HAP-1 (cell line): ENCODE measurements around the gene ZNF717.
"Not testable (repeated sequence)": the region's sequence is repeated elsewhere in the genome, so short reads cannot be mapped to it uniquely, and the experiment has no call there.

Experiments
- DNase-seq, 2 experiments: peaks; one replicate each; pipeline ENCODE4 v3.0.0-alpha.2; 2016 to 2020; ENCODE audit warnings: low spot score in 2 of 2
- H3K27me3 ChIP-seq: fragments of 250-450 bp; sonication (Bioruptor Pico); 2 replicates; pipeline ENCODE4 v1.5.1; 2020; ENCODE audit warnings: low read depth, mild to moderate bottlenecking, moderate library complexity
- H3K36me3 ChIP-seq: fragments of 250-450 bp; sonication (Bioruptor Pico); replicated peaks from 2 replicates; pipeline ENCODE4 v1.5.1; 2020; ENCODE audit warnings: mild to moderate bottlenecking
- H3K4me1 ChIP-seq: fragments of 250-450 bp; sonication (Bioruptor Pico); 2 replicates; pipeline ENCODE4 v1.5.1; 2020; ENCODE audit warnings: mild to moderate bottlenecking
- H3K4me3 ChIP-seq: fragments of 250-450 bp; sonication (Bioruptor Pico); 2 replicates; pipeline ENCODE4 v1.5.1; 2020; ENCODE audit warnings: mild to moderate bottlenecking, moderate library complexity
- H3K9me3 ChIP-seq: fragments of 250-450 bp; sonication (Bioruptor Pico); 2 replicates; pipeline ENCODE4 v1.5.1; 2020; ENCODE audit warnings: mild to moderate bottlenecking, moderate library complexity
- in situ Hi-C: fragments of 300-500 bp; cut with MboI; formaldehyde crosslinking; loops from 3 replicates; pipeline ENCODE4 v1.14.3; 2020; ENCODE audit warnings: low sequenced_read_pairs, inconsistent platforms, mixed read lengths

ZNF717 gene

DNA sequence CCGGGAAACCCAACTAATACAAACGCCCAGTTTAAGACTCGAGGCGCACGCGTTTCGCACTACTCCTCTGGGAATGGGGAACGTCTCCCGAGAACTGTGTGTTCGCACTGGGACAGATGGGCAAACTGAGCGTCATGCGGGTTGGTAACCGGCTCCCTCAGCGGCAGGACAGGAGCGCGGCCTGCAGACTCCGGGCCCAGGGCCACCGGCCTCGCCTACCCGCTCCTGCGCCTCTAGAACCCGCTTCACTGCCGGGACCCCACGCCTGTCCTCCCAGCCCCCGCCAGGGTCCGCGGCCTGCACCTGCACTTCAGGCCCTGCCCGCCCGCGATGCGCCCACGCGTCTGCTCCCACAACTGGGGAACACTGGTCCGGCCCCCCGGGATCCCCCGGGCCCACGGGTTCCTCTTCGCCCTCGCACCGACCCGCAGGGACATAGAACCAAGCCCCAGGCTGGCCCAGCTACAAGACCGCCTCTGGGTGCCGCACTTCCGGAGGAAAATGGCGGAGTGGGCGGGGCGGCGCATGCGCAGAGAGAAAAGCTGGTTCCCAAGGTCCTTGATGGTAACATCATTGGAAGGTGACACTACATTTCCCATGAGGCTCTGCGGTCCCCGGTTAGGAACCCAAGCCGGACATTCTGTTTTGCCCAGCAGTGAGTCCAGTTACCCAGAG, at the start of gene ZNF717:
TSS of gene ZNF717 (minus strand) at position 469 of the 675 bp plus-strand sequence. CDS start 2,187 bp downstream, outside the sequence.
- H3K9me3 ChIP-seq, H3K4me1 ChIP-seq, H3K27me3 ChIP-seq, in situ Hi-C loops: not testable (repeated sequence)
- peaks cover 15% of the 10 kb centered on the region; the same call in 1 of the 2 replicates for H3K36me3 ChIP-seq
- H3K4me3 ChIP-seq: peak within 1 kb of the TSS; percentile 86
- peak; percentile 53 to 97 for DNase-seq

DNA sequence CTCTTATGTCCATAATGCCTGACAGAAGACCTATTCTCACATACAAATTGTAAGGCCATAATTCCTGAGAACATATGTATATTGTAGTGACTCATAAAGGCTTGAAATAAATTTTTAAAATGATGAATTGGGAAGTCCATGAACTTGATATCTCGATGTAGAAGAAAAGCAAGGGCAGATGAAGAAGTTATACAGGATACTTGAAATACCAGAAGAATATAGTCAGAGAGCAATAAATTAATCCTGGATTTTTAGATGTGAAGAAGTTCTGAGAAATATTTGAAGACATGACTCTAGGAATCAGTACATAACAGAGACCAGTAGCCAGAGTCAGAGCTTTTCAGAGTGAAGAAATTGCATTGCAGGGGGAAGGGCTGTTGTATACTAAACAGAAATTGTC, 45.7 kb upstream of the ZNF717 start:
- DNase-seq, H3K4me3 ChIP-seq, in situ Hi-C loops, H3K27me3 ChIP-seq, H3K36me3 ChIP-seq, H3K4me1 ChIP-seq, H3K9me3 ChIP-seq: not testable (repeated sequence)

DNA sequence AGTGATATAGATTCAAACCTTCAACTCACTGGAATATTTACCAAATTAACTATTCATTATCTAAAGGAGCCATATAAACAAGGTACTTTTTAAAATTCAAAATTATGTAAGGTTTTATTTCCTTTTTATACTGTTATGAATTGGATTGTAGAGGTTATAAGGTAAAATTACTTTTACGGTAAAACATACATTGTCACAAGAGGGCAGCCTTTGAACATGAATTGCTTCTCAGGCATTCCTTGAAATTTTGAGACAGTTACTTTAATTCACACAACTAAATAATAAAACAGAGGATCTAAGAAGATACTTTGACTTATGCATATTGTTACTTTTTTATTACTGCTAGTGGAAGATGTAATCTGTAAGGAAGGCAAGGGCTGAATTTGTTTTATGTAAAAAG, 32.7 kb upstream of the ZNF717 start:
- H3K4me1 ChIP-seq, in situ Hi-C loops, DNase-seq, H3K4me3 ChIP-seq, H3K9me3 ChIP-seq, H3K36me3 ChIP-seq, H3K27me3 ChIP-seq: not testable (repeated sequence)

DNA sequence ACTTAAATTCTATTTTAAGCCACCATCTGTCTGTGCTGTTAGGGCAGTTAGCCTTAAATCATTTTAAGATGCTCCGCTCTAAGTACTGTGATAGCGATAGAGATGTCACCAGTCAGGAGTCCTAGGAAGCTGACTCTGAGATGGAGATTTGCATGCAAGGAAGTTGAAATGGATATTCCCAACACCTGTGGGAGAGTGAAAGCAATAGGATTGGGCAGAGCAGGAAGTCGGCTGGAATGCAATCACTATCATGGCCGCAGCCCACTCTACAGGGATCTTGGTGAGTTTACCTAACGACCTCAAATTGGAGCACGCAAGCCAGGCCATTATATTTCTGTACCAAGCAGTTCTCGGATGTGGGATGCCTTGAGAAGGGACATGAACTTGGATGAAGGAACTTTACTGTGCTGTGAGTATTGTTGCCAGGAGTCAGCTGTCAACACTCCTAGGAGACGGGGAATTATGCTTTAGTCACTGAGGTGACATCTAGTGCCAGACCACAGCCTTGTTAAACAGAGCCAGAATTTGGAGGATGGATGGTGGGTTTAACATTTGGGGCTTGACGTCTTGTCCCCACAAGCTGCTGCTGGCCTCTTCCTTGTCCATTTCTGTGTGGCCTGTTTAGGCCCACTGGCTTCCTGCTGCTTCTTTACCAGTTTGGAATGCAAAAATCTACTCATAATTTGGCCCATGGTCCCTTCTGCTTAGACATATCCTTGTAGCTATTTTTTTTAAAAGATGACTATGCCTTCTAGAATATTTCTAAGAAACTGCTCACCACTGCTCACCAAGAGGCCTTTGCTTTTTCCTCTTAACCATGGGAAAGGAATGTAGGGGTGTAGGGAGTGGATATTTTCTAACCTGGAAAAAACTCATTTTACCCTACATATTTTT, 31.2 kb upstream of the ZNF717 start:
- H3K4me3 ChIP-seq, DNase-seq, H3K9me3 ChIP-seq, H3K36me3 ChIP-seq, H3K4me1 ChIP-seq, H3K27me3 ChIP-seq, in situ Hi-C loops: not testable (repeated sequence)

DNA sequence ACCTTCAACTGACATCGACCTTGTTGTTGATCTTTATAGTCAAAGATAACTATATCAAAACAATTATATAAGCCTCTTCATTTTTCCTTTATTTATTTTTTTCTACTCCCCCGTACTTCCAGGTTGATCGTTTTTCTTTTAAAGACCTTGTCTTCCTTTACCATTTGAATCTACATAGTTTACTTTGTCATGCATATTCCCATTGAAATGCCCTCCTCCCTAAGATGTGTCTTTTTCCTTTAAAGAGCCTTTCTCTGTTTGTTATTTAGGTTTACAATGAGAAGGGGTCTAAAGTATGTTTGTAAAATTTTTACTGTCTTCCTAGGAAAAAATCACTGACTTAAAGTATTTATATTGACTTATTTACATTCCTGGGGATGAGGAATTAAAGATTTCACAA, 29.4 kb upstream of the ZNF717 start:
- peak in 1 of 2 experiments; percentile 28 for DNase-seq
- no peaks in the 10 kb centered on the region for H3K27me3 ChIP-seq
- H3K4me1 ChIP-seq: no peaks in the 10 kb centered on the region
- H3K9me3 ChIP-seq: no peaks in the 10 kb centered on the region
- H3K4me3 ChIP-seq: no peak overlapping the region
- in situ Hi-C loops: no loop called here
- H3K36me3 ChIP-seq: no peaks in the 10 kb centered on the region

DNA sequence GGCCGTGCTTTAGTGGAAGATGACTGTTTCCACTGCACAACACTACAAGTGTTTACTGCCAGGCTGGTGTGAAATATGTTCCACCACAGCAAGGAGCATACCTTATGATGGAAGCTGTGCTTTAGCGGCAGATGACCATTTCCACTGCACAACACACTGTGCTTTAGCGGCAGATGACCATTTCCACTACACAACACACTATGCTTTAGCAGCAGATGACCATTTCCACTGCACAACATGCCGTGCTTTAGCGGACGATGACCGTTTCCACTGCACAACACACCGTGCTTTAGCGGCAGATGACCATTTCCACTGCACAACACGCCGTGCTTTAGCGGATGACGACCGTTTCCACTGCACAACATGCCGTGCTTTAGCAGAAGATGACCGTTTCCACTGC, 2.8 kb downstream of the ZNF717 start:
- Histone ChIP-seq H3K4me1 (peaks cover 3% of the 10 kb centered on the region; the same call in 1 of the 2 replicates), H3K4me3 (no peak overlapping the region), H3K9me3 (no peaks in the 10 kb centered on the region), H3K36me3 (peaks cover 15% of the 10 kb centered on the region; the same call in 1 of the 2 replicates), H3K27me3 (no peaks in the 10 kb centered on the region)
- in situ Hi-C loops: no loop called here
- DNase-seq: no peak

DNA sequence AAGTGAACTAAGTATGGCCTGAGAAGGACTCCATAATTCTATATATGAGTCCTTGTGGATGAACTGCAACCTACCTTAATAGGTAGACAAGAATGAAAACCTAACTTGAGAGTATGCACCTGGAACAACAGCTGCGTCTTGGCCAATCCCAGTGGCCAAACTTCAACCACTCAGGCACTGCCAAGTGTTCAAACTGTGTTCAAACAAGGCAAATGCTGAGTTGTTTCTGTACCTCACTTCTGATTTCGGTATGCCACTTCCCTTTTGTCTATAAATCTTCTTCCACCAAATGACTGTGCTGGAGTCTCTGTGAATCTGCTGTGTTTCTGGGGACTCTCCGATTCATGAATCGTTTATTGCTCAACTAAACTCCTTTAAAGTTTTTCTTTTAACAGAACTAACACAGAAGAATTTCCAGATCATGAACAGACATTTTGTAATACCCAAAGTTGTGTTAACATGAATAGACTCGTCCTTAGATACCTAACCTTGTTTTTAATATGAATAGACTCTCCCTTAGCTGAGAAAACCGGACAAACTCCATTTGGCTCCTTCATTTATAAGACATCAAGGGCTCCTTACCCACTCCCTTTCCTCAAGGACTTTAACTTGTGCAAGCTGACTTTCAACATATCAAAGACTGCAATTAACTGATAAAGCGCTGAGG, 4.1 kb downstream of the ZNF717 start:
- Histone ChIP-seq H3K36me3 (peaks cover 15% of the 10 kb centered on the region; the same call in 1 of the 2 replicates), H3K4me1 (peaks cover 3% of the 10 kb centered on the region; the same call in 1 of the 2 replicates), H3K9me3 (0 out of 2 replicates have a peak, but pooled peaks cover 4% of the 10 kb centered on the region), H3K27me3 (no peaks in the 10 kb centered on the region), H3K4me3 (no peak overlapping the region)
- DNase-seq: no peak
- in situ Hi-C loops: no loop called here

DNA sequence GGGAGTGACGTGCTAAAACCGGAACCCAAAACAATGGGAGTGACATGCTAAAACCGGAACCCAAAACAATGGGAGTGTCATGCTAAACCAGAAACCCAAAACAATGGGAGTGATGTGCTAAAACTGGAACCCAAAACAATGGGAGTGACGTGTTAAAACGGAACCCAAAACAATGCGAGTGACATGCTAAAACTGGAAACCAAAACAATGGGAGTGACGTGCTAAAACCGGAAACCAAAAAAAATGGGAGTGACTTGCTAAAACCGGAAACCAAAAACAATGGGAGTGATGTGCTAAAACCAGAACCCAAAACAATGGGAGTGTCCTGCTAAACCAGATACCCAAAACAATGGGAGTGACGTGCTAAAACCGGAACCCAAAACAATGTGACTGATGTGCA, 7.6 kb downstream of the ZNF717 start:
- H3K4me1 ChIP-seq, H3K9me3 ChIP-seq, DNase-seq, H3K27me3 ChIP-seq, in situ Hi-C loops, H3K4me3 ChIP-seq: not testable (repeated sequence)
- H3K36me3 ChIP-seq: peaks cover 15% of the 10 kb centered on the region; the same call in 1 of the 2 replicates

DNA sequence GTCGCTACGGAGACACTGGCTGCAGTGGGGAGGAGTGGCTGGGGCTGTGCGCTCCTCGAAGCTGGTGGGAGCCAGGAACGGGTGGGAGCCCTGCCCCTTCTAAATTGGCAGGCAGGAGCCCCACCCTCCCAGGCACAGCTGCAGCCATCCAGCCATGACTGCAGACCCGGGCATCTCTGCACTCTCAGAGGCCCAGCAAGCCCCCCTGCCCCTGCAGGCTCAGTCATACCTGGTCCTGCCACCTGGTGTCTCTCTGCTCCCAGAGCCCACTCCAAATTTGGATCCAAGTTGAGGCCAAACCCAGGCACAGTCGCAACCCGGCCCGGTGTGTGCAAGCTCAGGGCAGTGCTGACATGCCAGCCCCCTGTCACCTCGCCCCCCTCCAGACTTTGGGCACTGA, 13.7 kb downstream of the ZNF717 start:
- H3K36me3 ChIP-seq, DNase-seq, H3K27me3 ChIP-seq, H3K9me3 ChIP-seq, in situ Hi-C loops, H3K4me3 ChIP-seq, H3K4me1 ChIP-seq: not testable (repeated sequence)

DNA sequence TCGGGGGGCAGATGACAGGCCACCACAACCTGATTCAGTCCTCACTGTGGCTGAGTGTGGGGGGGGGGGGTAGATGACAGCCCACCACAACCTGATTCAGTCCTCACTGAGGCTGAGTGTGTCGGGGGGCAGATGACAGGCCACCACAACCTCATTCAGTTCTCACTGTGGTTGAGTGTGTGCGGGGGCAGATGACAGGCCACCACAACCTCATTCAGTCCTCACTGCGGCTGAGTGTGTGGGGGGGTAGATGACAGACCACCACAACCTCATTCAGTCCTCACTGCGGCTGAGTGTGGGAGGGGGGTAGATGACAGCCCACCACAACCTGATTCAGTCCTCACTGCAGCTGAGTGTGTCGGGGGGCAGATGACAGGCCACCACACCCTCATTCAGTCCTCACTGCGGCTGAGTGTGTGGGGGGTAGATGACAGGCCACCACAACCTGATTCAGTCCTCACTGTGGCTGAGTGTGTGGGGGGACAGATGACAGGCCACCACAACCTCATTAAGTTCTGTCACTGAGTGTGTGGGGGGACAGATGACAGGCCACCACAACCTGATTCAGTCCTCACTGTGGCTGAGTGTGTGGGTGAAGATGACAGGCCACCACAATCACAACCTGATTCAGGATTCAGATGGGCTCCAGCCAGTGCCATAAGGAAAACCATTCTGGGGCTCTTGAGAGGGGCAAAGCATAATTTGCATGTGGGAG, 16.9 kb downstream of the ZNF717 start:
- no peaks in the 10 kb centered on the region for H3K4me1 ChIP-seq
- H3K36me3 ChIP-seq: no peaks in the 10 kb centered on the region
- H3K9me3 ChIP-seq: no peaks in the 10 kb centered on the region
- H3K4me3 ChIP-seq: no peak overlapping the region
- no peak for DNase-seq
- no peaks in the 10 kb centered on the region for H3K27me3 ChIP-seq
- in situ Hi-C loops: no loop called here

DNA sequence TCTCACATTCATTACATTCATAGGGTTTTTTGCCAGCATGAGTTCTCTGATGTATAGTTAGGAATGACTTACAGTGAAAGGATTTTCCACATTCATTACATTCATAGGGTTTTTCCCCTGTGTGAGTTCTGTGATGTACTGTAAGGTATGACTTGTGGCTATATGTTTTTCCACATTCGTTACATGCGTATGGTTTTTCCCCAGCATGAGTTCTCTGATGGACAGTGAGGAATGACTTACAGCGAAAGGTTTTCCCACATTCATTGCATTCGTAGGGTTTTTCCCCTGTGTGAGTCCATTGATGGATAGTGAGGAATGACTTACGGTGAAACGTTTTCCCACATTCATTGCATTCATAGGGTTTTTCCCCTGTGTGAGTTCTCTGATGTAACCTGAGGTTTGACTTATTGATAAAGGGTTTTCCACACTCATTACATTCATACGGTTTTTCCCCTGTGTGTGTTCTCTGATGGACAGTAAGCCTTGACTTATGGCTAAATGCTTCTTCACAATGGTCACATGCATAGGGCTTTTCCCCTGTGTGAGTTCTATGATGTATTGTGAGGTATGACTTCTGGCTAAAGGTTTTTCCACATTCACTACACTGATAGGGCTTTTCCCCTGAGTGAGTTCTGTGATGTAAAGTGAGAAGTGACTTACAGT, 47.4 kb downstream of the ZNF717 start:
- H3K4me3 ChIP-seq: no peak overlapping the region
- H3K27me3 ChIP-seq: no peaks in the 10 kb centered on the region
- H3K9me3 ChIP-seq: peaks cover 4% of the 10 kb centered on the region; the same call in 1 of the 2 replicates
- no peaks in the 10 kb centered on the region for H3K4me1 ChIP-seq
- in situ Hi-C loops: no loop called here
- H3K36me3 ChIP-seq: no peaks in the 10 kb centered on the region
- no peak for DNase-seq

DNA sequence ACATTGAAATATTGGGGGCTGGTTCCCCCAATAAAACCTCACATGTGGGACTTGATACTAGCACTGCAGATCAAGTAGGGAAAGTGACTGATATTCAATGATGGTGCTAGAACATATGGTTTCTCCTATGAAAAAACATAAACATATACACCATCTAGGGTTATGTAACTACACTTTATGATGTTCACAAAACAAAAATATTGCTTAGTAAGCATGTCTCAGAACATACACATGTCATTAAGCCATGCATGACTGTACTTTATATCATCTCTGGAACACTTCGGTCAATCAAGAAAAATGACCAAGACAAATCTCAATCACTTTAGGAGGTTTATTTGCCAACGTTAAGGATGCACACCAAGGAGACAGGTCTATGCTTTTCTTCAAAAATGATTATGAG, 57.4 kb downstream of the ZNF717 start:
- no peaks in the 10 kb centered on the region for H3K9me3 ChIP-seq
- no peaks in the 10 kb centered on the region for H3K4me1 ChIP-seq
- no peaks in the 10 kb centered on the region for H3K36me3 ChIP-seq
- no peak for DNase-seq
- H3K4me3 ChIP-seq: no peak overlapping the region
- no peaks in the 10 kb centered on the region for H3K27me3 ChIP-seq
- in situ Hi-C loops: no loop called here

DNA sequence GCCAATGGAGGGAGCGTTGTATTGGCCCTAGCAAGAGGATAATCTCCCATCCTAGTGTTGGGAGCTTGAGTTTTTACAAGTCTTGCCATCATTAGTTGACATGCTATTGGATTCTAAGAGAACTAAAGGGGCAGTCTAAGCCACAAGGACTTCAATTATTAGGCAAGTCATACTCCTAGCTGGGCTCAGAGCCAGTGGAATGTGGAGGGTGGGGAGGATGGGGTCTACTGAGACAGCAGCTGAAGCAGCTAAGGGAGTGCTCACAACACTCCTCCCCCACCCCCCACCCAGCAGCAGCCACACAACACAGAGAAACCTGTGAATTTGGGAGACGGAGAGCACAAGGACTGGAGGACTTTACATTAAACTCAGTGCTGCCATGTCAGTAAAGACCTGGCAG, 93.3 kb downstream of the ZNF717 start:
- H3K4me1 ChIP-seq: no peaks in the 10 kb centered on the region
- H3K27me3 ChIP-seq: no peaks in the 10 kb centered on the region
- no peaks in the 10 kb centered on the region for H3K36me3 ChIP-seq
- in situ Hi-C loops: no loop called here
- no peak for DNase-seq
- H3K4me3 ChIP-seq: no peak overlapping the region
- no peaks in the 10 kb centered on the region for H3K9me3 ChIP-seq
